GM18517 (cell line): ENCODE measurements around the gene PROK1.
A peak's percentile ranks its signal among the peaks of the same experiment; 100 is the strongest.
"Not testable (repeated sequence)": the region's sequence is repeated elsewhere in the genome, so short reads cannot be mapped to it uniquely, and the experiment has no call there.

ENCODE experiments used
- ATAC-seq: cut with Tn5 transposase; IDR thresholded peaks from one replicate; pipeline ENCODE4 v1.9.1; 2021; ENCODE audit warnings: mild to moderate bottlenecking, moderate library complexity; ENCODE audit not compliant: unreplicated experiment

PROK1 gene

GRCh38 chr1:110450929-110451328 lies at the start of gene PROK1:
Gene PROK1, plus strand, starts transcription at chr1:110451149. Its CDS starts 68 bp downstream, at chr1:110451217.
- ATAC-seq: no peak

GRCh38 chr1:110403805-110404204 lies 47.1 kb upstream of the PROK1 start:
- ATAC-seq: no peak

GRCh38 chr1:110404401-110404800 lies 46.5 kb upstream of the PROK1 start:
- no peak for ATAC-seq

GRCh38 chr1:110406407-110406806 lies 44.5 kb upstream of the PROK1 start:
- not testable (repeated sequence) for ATAC-seq

GRCh38 chr1:110407260-110408210 lies 43.4 kb upstream of the PROK1 start, which contains the start of gene LAMTOR5:
Gene LAMTOR5, minus strand, starts transcription at chr1:110407694. Its CDS starts 74 bp downstream, at chr1:110407620.
- ATAC-seq: peak; percentile 85

- ATAC-seq: no peak
Measured at GRCh38 chr1:110408488-110408887, 42.5 kb upstream of the PROK1 start.

- ATAC-seq: no peak
Measured at GRCh38 chr1:110409316-110409715, 41.6 kb upstream of the PROK1 start.

GRCh38 chr1:110411173-110411735 lies 39.7 kb upstream of the PROK1 start:
- no peak for ATAC-seq

GRCh38 chr1:110412576-110412975 lies 38.4 kb upstream of the PROK1 start:
- ATAC-seq: no peak

- not testable (repeated sequence) for ATAC-seq
Measured at GRCh38 chr1:110413045-110413444, 37.9 kb upstream of the PROK1 start.

GRCh38 chr1:110418729-110419128 lies 32.2 kb upstream of the PROK1 start:
- ATAC-seq: no peak

GRCh38 chr1:110420023-110420662 lies 30.8 kb upstream of the PROK1 start:
- no peak for ATAC-seq

GRCh38 chr1:110420874-110421793 lies 29.8 kb upstream of the PROK1 start:
- ATAC-seq: no peak

GRCh38 chr1:110424699-110425611 lies 26.0 kb upstream of the PROK1 start:
- no peak for ATAC-seq

- ATAC-seq: no peak
Measured at GRCh38 chr1:110425612-110426152, 25.3 kb upstream of the PROK1 start.

- no peak for ATAC-seq
Measured at GRCh38 chr1:110426854-110427253, 24.1 kb upstream of the PROK1 start.

- no peak for ATAC-seq
Measured at GRCh38 chr1:110428946-110429345, 22.0 kb upstream of the PROK1 start.

GRCh38 chr1:110430366-110430765 lies 20.6 kb upstream of the PROK1 start:
- no peak for ATAC-seq

GRCh38 chr1:110430901-110431300 lies 20.0 kb upstream of the PROK1 start:
- ATAC-seq: no peak
